Fibroblast of peridontal ligament (primary cell): Measurements from ENCODE around the gene MPPED1.

Experiments
- DNase-seq: peaks from one replicate; pipeline ENCODE4 v3.0.0-alpha.2; 2010; ENCODE audit errors: extremely low read depth

MPPED1 gene

GRCh38 chr22:43521716-43522115, 109.9 kb downstream of the MPPED1 start:
- no peak for DNase-seq

- DNase-seq = no peak
Observed at GRCh38 chr22:43526117-43526655, 114.4 kb downstream of the MPPED1 start.

- no peak for DNase-seq
Observed at GRCh38 chr22:43526946-43527345, 115.1 kb downstream of the MPPED1 start.

DNA sequence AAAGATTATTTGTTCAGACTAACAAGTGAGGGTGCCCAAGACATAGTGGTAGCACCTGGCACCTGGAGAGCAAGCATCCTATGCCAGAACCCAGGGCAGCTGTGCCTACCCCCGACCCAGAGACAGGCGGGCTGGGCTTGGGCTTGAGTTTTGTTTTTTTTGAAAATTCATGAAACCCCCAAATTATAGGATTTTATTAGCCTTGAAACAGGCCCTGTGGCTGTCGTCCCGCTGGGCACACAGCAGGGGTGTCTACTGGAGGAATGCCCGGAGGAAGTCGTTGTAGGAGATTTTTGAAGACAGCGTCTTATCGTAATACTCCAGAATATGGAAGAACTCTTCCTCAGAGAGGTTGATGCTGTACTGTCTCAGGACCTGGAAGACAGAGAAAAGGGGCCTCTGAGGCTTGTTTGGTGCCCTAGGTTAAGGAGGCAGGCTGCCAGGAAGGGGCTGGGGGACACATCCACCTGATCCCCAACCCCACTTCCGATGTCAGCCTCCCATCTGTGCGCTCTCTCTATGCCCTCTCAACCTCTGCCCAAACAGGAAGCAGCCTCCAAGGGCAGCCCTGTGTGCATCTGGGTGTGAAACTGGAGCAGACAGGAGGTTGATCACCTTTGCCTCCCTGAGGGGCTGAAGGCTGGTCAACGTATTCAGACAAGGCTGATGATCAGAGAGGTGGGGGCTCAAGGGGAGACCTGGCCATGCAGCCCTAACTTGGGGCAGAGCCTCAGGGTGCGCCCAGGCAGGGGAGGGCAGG, 117.0 kb downstream of the MPPED1 start:
- no peak for DNase-seq

- DNase-seq = no peak
Observed at GRCh38 chr22:43529461-43529860, 117.6 kb downstream of the MPPED1 start.

- DNase-seq = no peak
Observed at GRCh38 chr22:43529934-43530333, 118.1 kb downstream of the MPPED1 start.

DNA sequence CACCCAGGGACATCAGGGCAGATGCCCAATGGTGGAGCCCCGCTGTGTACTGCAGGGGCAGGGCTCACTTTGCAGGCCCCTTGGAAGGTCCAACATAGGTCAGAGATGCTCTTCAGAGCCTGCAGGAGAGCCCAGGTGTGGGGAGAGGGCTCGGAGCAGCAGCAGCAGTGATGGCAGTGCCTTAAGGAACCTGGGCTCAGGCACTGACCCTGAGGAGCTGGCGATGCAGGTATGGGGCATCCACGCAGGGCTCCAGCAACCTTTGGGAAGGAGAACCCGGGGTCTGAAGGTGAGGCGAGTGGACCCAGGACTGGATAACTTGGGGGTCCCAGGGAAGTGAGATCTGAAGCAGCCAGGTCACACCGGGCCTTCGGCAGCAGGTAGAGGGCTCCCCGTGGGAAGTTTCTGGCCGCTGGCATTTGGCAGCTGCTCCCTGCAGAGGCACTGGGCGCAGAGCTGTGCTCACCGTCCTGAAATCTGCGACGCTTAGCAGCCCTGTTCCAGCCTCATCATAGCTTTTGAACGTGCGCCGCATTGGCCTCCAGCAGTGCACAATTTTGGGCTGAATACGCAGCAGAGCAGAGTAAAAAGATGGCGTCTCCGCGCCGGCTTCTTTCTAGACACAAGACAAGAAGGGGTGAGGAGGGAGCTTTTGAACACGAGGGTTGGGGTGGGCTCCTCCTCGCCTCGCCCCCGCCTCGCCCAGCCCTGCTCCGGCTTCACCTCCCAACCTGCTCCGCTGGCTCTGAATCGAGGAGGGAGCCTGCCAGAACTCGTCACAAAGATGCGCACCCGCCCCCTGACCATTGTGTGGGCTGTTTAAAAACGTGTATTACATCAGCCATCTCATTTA, 118.8 kb downstream of the MPPED1 start:
- DNase-seq = no peak

- no peak for DNase-seq
Observed at GRCh38 chr22:43531651-43532050, 119.8 kb downstream of the MPPED1 start.

- no peak for DNase-seq
Observed at GRCh38 chr22:43532301-43533155, 120.7 kb downstream of the MPPED1 start.

GRCh38 chr22:43533156-43533530, 121.3 kb downstream of the MPPED1 start:
- no peak for DNase-seq

DNA sequence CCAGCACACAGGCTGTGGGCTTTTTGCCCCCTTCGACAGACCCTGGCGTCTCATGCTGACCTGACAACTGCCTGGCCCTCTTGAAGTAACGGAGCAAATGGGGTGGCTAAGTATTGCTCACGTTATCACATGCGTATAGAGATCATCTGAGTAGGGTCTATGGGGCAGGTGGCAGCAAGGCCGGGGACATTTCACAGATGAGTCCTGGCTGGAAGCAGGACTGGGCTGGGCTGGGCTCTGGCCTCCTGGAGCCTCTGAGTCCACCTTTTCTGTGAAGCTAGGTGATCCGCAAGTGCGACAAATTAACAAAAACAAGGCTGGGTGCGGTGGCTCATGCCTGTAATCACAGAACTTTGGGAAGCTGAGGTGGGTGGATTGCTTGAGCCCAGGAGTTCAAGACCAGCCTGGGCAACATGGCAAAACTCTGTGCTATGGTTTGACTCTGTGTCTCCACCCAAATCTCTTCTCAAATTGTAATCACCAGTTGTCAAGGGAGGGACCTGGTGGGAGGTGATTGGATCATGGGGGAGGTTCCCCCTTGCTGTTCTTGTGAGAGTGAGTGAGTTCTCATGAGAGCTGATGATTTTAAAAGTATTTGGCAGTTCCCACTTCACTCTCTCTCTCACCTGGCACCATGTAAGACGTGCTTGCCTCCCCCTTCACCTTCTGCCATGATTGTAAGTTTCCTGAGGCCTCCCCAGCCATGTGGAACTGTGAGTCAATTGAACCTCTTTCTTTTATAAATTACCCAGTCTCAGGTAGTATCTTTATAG, 122.0 kb downstream of the MPPED1 start:
- no peak for DNase-seq

- no peak for DNase-seq
Observed at GRCh38 chr22:43534916-43535315, 123.1 kb downstream of the MPPED1 start.

DNA sequence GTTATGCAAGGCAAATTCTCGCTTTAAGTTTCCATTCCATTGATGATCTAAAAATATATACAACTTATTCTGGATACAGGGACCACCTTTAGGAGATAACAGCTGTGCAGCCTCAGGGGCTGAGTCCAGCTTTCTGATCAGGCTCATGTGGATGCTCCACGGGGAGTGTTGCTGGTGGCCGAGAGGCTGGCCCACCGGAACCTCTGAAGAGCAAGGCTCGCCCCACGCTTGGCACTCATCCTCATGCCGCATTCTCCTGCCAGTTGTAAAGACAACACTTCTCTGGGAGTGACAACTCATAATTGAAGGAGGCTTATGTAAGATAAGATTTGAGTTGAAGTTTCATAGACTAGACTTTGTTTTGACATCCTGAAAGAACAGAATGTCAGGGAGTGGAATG, 123.5 kb downstream of the MPPED1 start:
- no peak for DNase-seq

DNA sequence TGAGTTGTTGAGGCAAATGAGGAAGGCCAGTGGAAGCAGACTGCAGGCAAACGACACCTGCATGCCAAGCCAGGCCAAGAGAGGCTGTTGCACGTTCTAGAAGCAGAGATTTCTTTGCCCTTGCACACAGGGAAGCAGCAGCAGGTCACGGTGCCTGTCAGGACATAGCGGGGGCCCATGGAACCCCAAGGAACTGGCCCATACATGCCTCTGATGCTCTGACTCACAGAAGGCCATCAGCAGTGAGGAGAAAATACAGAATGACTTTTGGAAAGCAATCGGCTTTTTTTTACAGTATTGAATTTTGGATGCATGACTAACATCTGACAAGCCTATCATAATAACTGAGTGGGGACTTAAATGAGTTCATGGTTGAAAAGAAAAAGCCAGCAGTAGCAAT, 123.9 kb downstream of the MPPED1 start:
- no peak for DNase-seq

DNA sequence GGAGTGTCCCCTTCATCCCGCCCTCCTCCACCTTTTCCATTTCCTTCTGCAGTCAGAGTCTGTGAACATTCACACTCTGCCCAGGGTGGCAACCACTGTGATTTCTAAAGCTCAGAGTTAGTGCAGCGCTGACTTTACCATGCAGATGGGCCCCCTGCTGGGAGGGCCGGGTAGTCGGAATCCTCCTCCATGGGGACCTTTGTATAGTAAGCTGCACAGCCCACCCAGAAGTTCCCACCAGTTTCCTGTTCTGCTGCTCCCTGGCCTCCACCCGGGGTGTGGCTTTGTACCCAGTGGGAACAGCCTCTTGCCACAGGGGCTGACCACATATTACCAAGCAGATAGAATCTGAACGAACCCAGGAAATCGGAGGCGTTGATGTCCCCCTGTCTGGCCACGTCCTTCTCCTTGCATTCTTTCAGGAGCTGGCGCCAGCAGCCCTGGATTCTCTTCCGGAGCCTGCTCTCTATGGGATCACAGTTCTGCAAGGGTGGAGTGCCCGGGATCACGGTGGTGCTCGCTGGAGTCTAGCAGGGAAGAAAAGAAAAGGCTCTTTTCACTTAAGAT, 125.3 kb downstream of the MPPED1 start:
- DNase-seq = no peak

GRCh38 chr22:43539572-43540528, 128.0 kb downstream of the MPPED1 start:
- DNase-seq = no peak

- no peak for DNase-seq
Observed at GRCh38 chr22:43540529-43540923, 128.7 kb downstream of the MPPED1 start.

DNA sequence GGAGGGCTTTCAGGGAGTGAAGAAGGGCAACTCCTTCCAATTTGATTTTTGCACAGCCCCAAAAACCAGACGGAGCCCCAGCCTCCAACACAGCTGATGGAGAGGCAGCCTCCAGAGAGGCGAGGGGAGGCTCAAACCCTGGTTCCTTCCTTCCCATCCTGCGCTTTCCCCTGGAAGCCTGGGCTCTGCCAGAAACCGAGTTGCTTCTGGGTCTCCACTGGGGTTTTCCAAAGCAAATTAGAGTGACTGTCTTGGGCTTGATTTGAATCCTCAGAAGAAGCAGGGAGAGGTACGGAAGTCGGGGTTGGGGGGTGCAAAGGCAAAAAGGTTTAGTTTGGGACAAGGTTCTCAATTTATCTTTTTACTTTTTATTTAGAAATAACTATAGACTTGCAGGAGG, 129.2 kb downstream of the MPPED1 start:
- no peak for DNase-seq
